Left lung (tissue), 10 donors: ENCODE data around the gene C2CD4A. TPM values are rescaled to one million over a fixed set of nuclear protein-coding genes. Genes with fewer than 3 reads are reported as not detected.

Experiments used
- ATAC-seq: fragments of 200-7000 bp; cut with Tn5 transposase; one replicate; pipeline ENCODE4 v1.9.1; 2020; ENCODE audit warnings: moderate library complexity
- DNase-seq, 4 donors: peaks; one replicate each; pipeline ENCODE4 v3.0.0-alpha.2; 2013 to 2020
- H3K27ac ChIP-seq, 2 donors: fragments of 200-600 bp; sonication (generic) in 1 of 2; one replicate each; pipeline versions ENCODE4 v1.5.0 to v1.8.0; 2020 to 2021
- H3K27me3 ChIP-seq, 2 donors: fragments of 200-600 bp; sonication (generic) in 1 of 2; one replicate each; pipeline versions ENCODE4 v1.5.0 to v1.8.0; 2020 to 2021
- H3K36me3 ChIP-seq, 2 donors: fragments of 200-600 bp; sonication (generic) in 1 of 2; one replicate each; pipeline versions ENCODE4 v1.5.0 to v1.8.0; 2020 to 2021
- H3K4me1 ChIP-seq, 2 donors: fragments of 200-600 bp; one replicate each; pipeline ENCODE4 v1.8.0; 2021
- H3K4me3 ChIP-seq, 2 donors: fragments of 200-600 bp; sonication (generic) in 1 of 2; one replicate each; pipeline versions ENCODE4 v1.5.0 to v1.8.0; 2020 to 2021; ENCODE audit warnings: mild to moderate bottlenecking in 1 of 2
- H3K9me3 ChIP-seq, 2 donors: fragments of 200-600 bp; sonication (generic) in 1 of 2; one replicate each; pipeline versions ENCODE4 v1.5.0 to v1.8.0; 2020 to 2021
- intact Hi-C, 2 donors: fragments of 100-400 bp; cut with DNase I; formaldehyde crosslinking; loops; one replicate each; pipeline versions ENCODE4 v1.11.2 to v1.14.2; 2022
- polyA plus RNA-seq, 6 donors: library from polyadenylated mRNA; unstranded; fragments of 120-200 nt; gene quantifications; one replicate each; pipeline ENCODE4 v1.2.1, GENCODE V29; 2013; ENCODE audit not compliant: insufficient read length in 6 of 6
- total RNA-seq, 2 donors: library from RNA; stranded (reverse); fragmentation: NEBNext Ultra II Directional; extraction: Animal tissue kit (Norgen Biotek cat#: 25700); gene quantifications; one replicate each; pipeline ENCODE4 v1.2.1, GENCODE V29; 2021
- TF ChIP-seq, protein P1 (sequence below), 2 donors: fragments of 200-600 bp; sonication (generic) in 1 of 2; IDR thresholded peaks; one replicate each; pipeline versions ENCODE4 v1.5.0 to v1.8.0; 2021; ENCODE audit warnings: antibody characterized with exemption in 2 of 2
- donor health status: DM: no; HTN: yes; CAD: no.
- donor health status: DM: no; HTN: no; CAD: no.

Gene C2CD4A
- total and polyA plus RNA-seq, 8 donors: 0.05 to 0.79 (median 0.08) TPM; not detected in 2

DNA sequence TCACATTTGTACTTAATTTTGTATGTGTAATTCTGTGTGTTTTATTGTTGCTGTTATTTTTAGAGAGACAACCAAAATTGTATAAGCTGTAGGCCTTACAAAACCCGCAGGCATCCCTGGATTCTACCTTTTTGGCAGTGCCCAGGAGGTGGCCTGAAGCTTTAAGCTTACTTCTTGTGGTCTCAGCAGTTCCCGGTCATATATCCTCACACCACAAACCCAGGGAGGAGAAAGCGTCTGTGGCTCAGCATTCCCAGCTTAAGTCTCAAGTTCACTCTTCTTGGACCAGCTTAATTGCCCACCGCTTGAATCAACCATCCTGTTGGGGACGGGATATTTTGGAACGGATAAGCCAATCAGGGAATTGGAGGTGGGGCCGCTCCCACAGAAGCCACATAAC lies 36.7 kb downstream of the C2CD4A start:
- intact Hi-C loops: no loop called here
- peaks cover 0 to 7% of the 10 kb centered on the region in 2 donors for H3K4me1 ChIP-seq
- TF ChIP-seq, protein P1, sequence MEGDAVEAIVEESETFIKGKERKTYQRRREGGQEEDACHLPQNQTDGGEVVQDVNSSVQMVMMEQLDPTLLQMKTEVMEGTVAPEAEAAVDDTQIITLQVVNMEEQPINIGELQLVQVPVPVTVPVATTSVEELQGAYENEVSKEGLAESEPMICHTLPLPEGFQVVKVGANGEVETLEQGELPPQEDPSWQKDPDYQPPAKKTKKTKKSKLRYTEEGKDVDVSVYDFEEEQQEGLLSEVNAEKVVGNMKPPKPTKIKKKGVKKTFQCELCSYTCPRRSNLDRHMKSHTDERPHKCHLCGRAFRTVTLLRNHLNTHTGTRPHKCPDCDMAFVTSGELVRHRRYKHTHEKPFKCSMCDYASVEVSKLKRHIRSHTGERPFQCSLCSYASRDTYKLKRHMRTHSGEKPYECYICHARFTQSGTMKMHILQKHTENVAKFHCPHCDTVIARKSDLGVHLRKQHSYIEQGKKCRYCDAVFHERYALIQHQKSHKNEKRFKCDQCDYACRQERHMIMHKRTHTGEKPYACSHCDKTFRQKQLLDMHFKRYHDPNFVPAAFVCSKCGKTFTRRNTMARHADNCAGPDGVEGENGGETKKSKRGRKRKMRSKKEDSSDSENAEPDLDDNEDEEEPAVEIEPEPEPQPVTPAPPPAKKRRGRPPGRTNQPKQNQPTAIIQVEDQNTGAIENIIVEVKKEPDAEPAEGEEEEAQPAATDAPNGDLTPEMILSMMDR (IDR thresholded peaks at IDR 0.05): no peak

DNA sequence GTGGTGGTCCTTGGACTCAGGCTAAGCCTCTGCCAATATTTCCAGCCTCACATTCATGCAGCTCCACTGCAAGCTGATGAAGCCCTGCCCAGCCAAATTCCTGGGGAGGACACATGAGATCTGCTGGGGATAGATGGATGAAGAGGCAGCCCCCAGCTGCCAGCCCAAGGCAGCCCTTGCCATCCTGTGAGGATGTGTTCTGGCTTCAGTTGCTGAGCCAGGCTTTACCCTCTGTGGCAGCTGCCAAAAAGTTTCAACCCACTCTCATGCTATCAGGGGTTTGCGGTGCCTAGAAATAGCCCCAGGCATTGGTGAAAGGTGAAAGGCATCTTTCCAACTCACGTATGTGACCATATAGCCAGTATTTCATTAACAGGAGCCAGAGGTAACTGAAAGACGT lies 37.6 kb downstream of the C2CD4A start:
- DNase-seq (no peak), ATAC-seq (no peak)
- Histone ChIP-seq H3K27ac (no peak overlapping the region), H3K36me3 (no peaks in the 10 kb centered on the region), H3K27me3 (no peaks in the 10 kb centered on the region), H3K4me3 (no peak overlapping the region), H3K4me1 (peaks cover 0 to 4% of the 10 kb centered on the region in 2 donors), H3K9me3 (no peaks in the 10 kb centered on the region)
- TF ChIP-seq, protein P1 (IDR thresholded peaks at IDR 0.05): no peak
- intact Hi-C loops: no loop called here

More for the DNA sequence above, 36.7 kb downstream of the C2CD4A start:
- no peaks in the 10 kb centered on the region for H3K36me3 ChIP-seq
- H3K9me3 ChIP-seq: no peaks in the 10 kb centered on the region
- H3K27me3 ChIP-seq: no peaks in the 10 kb centered on the region
- ATAC-seq (no peak), DNase-seq (no peak)
- H3K4me3 ChIP-seq: no peak overlapping the region
- H3K27ac ChIP-seq: no peak overlapping the region

DNA sequence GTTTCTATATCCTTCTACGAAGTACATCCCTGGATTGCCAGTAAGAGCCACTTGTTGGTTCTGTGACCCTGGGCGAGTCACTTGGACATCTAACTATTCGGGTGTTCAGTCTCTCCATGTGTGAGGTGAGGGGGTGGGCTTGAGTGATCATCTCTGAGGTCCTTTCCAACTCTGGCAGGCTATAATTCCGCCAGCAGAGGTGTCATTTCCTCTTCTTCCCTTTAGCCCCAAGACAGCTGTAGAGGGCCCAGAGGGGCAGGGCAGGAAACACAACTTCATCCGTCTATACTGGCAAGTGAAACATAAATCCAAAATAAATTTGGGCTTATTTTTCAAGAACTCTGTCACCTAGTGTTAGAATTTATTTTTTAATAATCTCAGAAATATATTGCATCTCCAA lies 38.1 kb downstream of the C2CD4A start:
- Histone ChIP-seq H3K27me3 (no peaks in the 10 kb centered on the region), H3K27ac (no peak overlapping the region), H3K4me3 (no peak overlapping the region), H3K9me3 (no peaks in the 10 kb centered on the region), H3K4me1 (no peaks in the 10 kb centered on the region), H3K36me3 (no peaks in the 10 kb centered on the region)
- intact Hi-C loops: no loop called here
- TF ChIP-seq, protein P1 (IDR thresholded peaks at IDR 0.05): no peak
- DNase-seq (no peak), ATAC-seq (no peak)

DNA sequence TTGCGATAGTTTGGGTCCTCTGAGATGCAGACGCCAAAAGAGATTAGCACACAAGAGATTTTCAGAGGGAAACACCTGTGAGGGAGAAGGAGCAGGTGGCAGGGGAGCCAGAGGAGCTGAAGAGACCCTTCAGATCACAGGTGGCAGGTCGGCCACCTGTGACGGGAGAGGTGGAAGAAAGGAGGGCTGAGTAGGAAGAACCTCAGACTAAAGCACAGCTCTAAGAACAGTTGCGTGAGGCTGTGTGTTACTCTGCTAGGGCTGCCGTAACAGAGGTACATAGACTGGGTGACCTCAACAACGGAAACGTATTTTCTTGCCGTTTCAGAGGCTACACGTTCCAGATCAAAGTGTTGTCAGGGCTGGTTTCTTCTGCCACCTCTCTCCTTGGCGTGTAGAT lies 38.5 kb downstream of the C2CD4A start:
- Histone ChIP-seq H3K27me3 (no peaks in the 10 kb centered on the region), H3K4me3 (no peak overlapping the region), H3K4me1 (no peaks in the 10 kb centered on the region), H3K27ac (no peak overlapping the region), H3K36me3 (no peaks in the 10 kb centered on the region), H3K9me3 (no peaks in the 10 kb centered on the region)
- TF ChIP-seq, protein P1 (IDR thresholded peaks at IDR 0.05): no peak
- no peak for ATAC-seq
- intact Hi-C loops: no loop called here
- no peak for DNase-seq

DNA sequence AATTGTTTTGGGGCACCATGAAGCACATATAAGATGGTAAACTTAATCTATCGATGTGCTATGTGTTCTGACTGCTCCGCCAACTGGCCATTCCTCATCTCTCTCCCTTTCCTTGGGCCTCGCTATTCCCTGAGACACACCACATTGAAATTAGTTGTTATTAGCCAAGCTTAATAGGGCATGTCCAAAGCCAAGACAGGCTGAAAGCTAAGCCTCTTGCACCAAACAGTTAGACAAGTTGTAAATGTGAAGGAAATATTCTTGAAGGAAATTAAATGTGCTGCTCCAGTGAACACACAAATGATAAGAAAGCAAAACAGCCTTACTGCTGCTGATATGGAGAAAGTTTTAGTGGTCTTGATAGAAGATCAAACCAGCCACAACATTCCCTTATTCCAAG lies 39.3 kb downstream of the C2CD4A start:
- intact Hi-C loops: no loop called here
- no peak for ATAC-seq
- no peak for DNase-seq
- no peaks in the 10 kb centered on the region for H3K36me3 ChIP-seq
- no peak overlapping the region for H3K4me3 ChIP-seq
- no peak overlapping the region for H3K27ac ChIP-seq
- H3K27me3 ChIP-seq: no peaks in the 10 kb centered on the region
- no peaks in the 10 kb centered on the region for H3K9me3 ChIP-seq
- TF ChIP-seq, protein P1 (IDR thresholded peaks at IDR 0.05): no peak
- H3K4me1 ChIP-seq: no peaks in the 10 kb centered on the region
